Keratinocyte (primary cell): ENCODE results near the gene GTF2A1. TPM values are rescaled to one million over a fixed set of nuclear protein-coding genes. Genes with fewer than 3 reads are reported as not detected.

Experiments
- DNase-seq: peaks from one replicate; pipeline ENCODE4 v3.0.0-alpha.2; 2011; ENCODE audit warnings: low read depth, missing footprints, low spot score
- FAIRE-seq: peaks from 2 replicates; lab custom pipeline; 2011; peaks lifted over from hg19 to GRCh38; lab: Jason Lieb, UNC
- H2AFZ ChIP-seq: 2 replicates; pipeline ENCODE4 v1.6.0; 2012; ENCODE audit warnings: low read length, control low read depth, inconsistent platforms; ENCODE audit not compliant: control insufficient read depth
- H3K27ac ChIP-seq: 2 replicates; pipeline ENCODE4 v1.5.1; 2011; ENCODE audit warnings: low read length; ENCODE audit not compliant: control insufficient read depth, insufficient read depth
- H3K27me3 ChIP-seq: 3 replicates; pipeline ENCODE4 v1.6.0; 2011; ENCODE audit warnings: low read length; ENCODE audit not compliant: control insufficient read depth, insufficient read depth; ENCODE audit errors: extremely low read depth
- H3K36me3 ChIP-seq, 2 experiments: 2 replicates in 1 of 2; 3 replicates in 1 of 2; pipeline ENCODE4 v1.5.1; 2011; ENCODE audit warnings: low read length in 2 of 2, mild to moderate bottlenecking in 1 of 2; ENCODE audit not compliant: control insufficient read depth in 2 of 2, insufficient read depth in 2 of 2; ENCODE audit errors: extremely low read depth in 1 of 2
- H3K4me1 ChIP-seq: 3 replicates; pipeline ENCODE4 v1.5.1; 2011; ENCODE audit warnings: low read length; ENCODE audit not compliant: control insufficient read depth, insufficient read depth; ENCODE audit errors: extremely low read depth
- H3K4me2 ChIP-seq: 3 replicates; pipeline ENCODE4 v1.6.0; 2011; ENCODE audit warnings: low read depth, low read length; ENCODE audit not compliant: control insufficient read depth, insufficient read depth; ENCODE audit errors: extremely low read depth
- H3K4me3 ChIP-seq, 3 experiments: fragments of 200-600 bp in 1 of 3; sonication (generic) in 1 of 3; 2 replicates in 2 of 3; 3 replicates in 1 of 3; pipeline ENCODE4 v1.5.1; 2011 to 2016; ENCODE audit warnings: low read length in 3 of 3, mild to moderate bottlenecking in 3 of 3, control low read depth in 2 of 3, inconsistent platforms in 1 of 3, low read depth in 1 of 3, mixed read lengths in 1 of 3, mixed run types in 1 of 3, moderate library complexity in 1 of 3; ENCODE audit not compliant: control insufficient read depth in 2 of 3, insufficient read depth in 2 of 3; ENCODE audit errors: extremely low read depth in 1 of 3
- H3K79me2 ChIP-seq: 2 replicates; pipeline ENCODE4 v1.6.0; 2012; ENCODE audit warnings: low read length; ENCODE audit not compliant: control insufficient read depth, insufficient read depth
- H3K9ac ChIP-seq: 3 replicates; pipeline ENCODE4 v1.6.0; 2011; ENCODE audit warnings: low read length; ENCODE audit not compliant: control insufficient read depth, insufficient read depth; ENCODE audit errors: extremely low read depth
- H3K9me1 ChIP-seq: 3 replicates; pipeline ENCODE4 v1.6.0; 2011; ENCODE audit warnings: low read length; ENCODE audit not compliant: control insufficient read depth, insufficient read depth; ENCODE audit errors: extremely low read depth
- H3K9me3 ChIP-seq: 2 replicates; pipeline ENCODE4 v1.5.1; 2012; ENCODE audit warnings: low read depth, low read length; ENCODE audit not compliant: control insufficient read depth
- H4K20me1 ChIP-seq: 3 replicates; pipeline ENCODE4 v1.6.0; 2011; ENCODE audit warnings: low read length; ENCODE audit not compliant: control insufficient read depth, insufficient read depth; ENCODE audit errors: extremely low read depth
- CTCF ChIP-seq, 3 experiments: IDR thresholded peaks in 1 of 3; conservative IDR thresholded peaks in 1 of 3; optimal IDR thresholded peaks in 1 of 3; 2 replicates in 2 of 3; 3 replicates in 1 of 3; pipeline versions ENCODE3 to v1.5.1; 2011; ENCODE audit warnings: low read length in 3 of 3, mild to moderate bottlenecking in 3 of 3, moderate library complexity in 2 of 3, control low read depth in 1 of 3, inconsistent platforms in 1 of 3; ENCODE audit not compliant: insufficient read depth in 2 of 3; ENCODE audit errors: extremely low read depth in 1 of 3
- EZH2 ChIP-seq: IDR thresholded peaks from one replicate; pipeline ENCODE4 v1.6.1; 2012; ENCODE audit warnings: inconsistent platforms, mild to moderate bottlenecking, low read length, moderate library complexity
- dilution Hi-C: fragments of 300-500 bp; cut with MboI; formaldehyde crosslinking; loops from one replicate; pipeline ENCODE4 v1.7.0; 2020; ENCODE audit warnings: low sequenced_read_pairs; ENCODE audit not compliant: extremely low pct_ligation_motif_present
- polyA plus RNA-seq, 5 experiments: library from polyadenylated mRNA; depleted of rRNA in 3 of 5; stranded (reverse) in 3 of 5; stranded (forward) in 1 of 5; unstranded in 1 of 5; fragments of >200 nt; gene quantifications; 1 replicate in 1 of 5; 2 replicates in 3 of 5; 3 replicates in 1 of 5; pipeline versions ENCODE4 v1.2.1 to v1.2.3, GENCODE V29; 2011 to 2012; ENCODE audit warnings: missing spikeins in 2 of 5, low read depth in 1 of 5, low replicate concordance in 1 of 5

GTF2A1 gene
- polyA plus RNA-seq, 1 donor (not counting 4 experiments of a cell fraction or from before 2014, with no cell fraction given), result 17.5 TPM

GRCh38 chr14:81141426-81141825, 79.3 kb downstream of the GTF2A1 start:
- Histone ChIP-seq H3K9me3 (no peaks in the 10 kb centered on the region), H3K36me3 (no peaks in the 10 kb centered on the region), H3K4me2 (no peak overlapping the region), H2AFZ (no peak overlapping the region), H3K4me1 (no peaks in the 10 kb centered on the region), H4K20me1 (no peaks in the 10 kb centered on the region), H3K79me2 (no peaks in the 10 kb centered on the region), H3K4me3 (no peak overlapping the region), H3K9me1 (no peaks in the 10 kb centered on the region), H3K27me3 (no peaks in the 10 kb centered on the region), H3K9ac (no peak overlapping the region), H3K27ac (no peak overlapping the region)
- DNase-seq (no peak), FAIRE-seq (no peak)
- TF ChIP-seq EZH2, result no peak
- TF ChIP-seq CTCF (optimal IDR thresholded peaks at IDR 0.05 in 1 of 3, IDR thresholded peaks at IDR 0.05 in 1 of 3, conservative IDR thresholded peaks at IDR 0.05 in 1 of 3; ENCODE audit: extremely low read depth in 1 of 3, insufficient read depth in 2 of 3, low read length in 3 of 3), result no peak
- dilution Hi-C loops, result no loop called here

DNA sequence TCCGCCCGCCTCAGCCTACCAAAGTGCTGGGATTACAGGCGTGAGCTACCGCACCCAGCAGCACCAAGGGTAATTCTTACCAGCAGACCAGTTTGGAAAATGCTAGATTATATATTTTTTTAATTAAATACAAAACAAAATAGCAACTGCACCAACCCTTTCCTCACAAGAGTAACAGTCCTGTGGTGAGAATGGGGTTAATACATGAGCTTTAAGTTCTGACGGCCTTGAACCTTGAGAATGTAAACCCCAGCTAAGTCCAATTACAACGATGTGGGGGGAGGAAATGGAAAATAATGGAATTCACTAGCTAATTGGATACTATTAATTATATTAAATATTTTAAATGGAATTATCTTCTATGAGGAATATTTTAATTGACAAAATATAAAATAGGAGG, 82.3 kb downstream of the GTF2A1 start:
- Histone ChIP-seq H3K4me1 (no peaks in the 10 kb centered on the region), H3K9me1 (no peaks in the 10 kb centered on the region), H3K9me3 (no peaks in the 10 kb centered on the region), H3K9ac (no peak overlapping the region), H2AFZ (no peak overlapping the region), H3K4me2 (no peak overlapping the region), H4K20me1 (no peaks in the 10 kb centered on the region), H3K27me3 (no peaks in the 10 kb centered on the region), H3K27ac (no peak overlapping the region), H3K36me3 (no peaks in the 10 kb centered on the region), H3K79me2 (no peaks in the 10 kb centered on the region), H3K4me3 (no peak overlapping the region)
- FAIRE-seq, result no peak
- no peak for DNase-seq
- dilution Hi-C loops, result no loop called here
- no peak for TF ChIP-seq CTCF (optimal IDR thresholded peaks at IDR 0.05 in 1 of 3, IDR thresholded peaks at IDR 0.05 in 1 of 3, conservative IDR thresholded peaks at IDR 0.05 in 1 of 3; ENCODE audit: extremely low read depth in 1 of 3, insufficient read depth in 2 of 3, low read length in 3 of 3)
- no peak for TF ChIP-seq EZH2
